ENCODE measurements around the gene LEAP2.

LEAP2 gene

DNA sequence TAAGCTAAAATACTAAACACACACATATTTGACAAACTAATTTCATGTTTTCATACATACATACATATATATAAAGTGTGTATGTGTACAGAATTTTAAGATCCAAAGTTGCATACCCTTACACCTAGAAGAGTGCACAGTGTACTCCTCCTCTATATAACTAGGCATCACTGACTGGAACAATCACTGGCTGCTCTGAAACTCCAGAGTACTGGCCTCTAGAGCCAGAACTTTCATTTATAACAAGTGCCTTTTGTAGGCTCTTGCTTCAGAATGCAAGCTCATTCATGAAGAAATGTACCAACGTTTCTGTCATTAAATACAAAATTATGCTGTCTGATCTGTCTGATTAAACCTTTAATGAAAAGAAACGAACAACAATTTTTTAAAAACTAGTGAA is 4.0 kb downstream of the LEAP2 start:
- no peak for DNase-seq (ENCODE audit: low read depth in 1 of 2, low spot score in 1 of 2)

DNA sequence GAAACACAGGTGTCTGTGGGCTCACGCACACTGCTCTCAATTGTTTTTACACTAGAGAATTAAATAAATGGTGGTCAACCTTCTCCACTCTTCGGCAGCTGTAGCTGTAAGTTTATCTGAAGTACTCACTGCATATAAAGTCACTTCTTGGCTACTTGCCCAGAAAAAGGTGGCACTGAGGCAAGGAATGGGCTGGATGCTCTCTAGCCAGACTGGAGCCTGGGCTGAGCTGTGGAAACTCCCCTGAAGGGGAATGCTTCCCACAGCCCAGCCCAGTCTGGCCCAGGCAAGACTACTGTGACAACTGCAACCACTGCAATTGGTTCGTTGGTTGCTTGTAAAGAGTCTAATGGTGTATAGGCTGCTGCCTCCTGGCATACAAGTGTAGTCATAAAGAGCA is 4.5 kb downstream of the LEAP2 start:
- DNase-seq (ENCODE audit: low read depth in 1 of 2, low spot score in 1 of 2): no peak

DNA sequence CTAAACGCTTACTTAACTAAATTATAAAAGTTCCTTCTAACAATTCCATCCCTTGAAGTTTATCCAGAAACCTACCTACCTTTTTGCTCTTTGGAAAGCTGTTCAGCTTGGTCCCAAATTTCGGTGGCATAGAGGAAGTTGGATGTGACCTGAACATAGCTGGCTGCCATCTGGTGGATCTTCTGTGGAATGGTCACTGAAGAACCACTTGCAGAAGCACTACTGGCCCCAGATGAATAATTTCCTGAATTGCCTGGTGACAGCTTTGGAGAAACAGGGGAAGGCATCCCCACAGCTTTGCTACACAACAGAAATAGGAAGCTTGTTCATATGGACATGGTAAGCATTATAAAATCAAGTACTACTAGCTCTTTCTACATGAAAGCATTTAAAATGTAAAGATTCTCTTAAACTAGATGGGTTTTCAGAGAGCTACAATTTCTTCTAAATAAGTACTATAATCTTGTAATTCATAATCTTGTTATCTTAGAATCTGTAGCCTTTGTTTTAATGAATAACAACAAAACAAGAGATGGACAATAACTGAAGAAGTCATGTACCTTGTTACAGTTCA is 9.9 kb downstream of the LEAP2 start:
- DNase-seq (ENCODE audit: low read depth in 1 of 2, low spot score in 1 of 2): peak in 1 of 2 donors; percentile 10

DNA sequence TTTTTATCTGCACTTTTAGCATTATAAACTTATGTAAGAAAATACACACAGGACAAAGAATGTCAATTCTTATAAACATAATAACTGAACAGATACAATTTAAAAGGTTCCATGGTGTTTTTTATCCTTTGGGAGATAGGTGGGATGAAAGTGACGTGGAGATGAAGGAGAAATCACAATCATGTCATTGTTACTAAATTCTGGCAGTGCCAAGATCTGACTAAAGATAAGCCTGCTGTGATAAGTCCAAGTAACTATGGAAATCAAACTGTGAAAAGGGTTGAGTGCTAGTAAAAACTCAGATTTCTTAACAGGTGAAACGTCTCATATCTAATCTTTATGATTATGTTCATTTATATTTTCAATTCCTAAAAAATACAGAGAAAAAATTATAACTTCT is 11.1 kb downstream of the LEAP2 start:
- no peak for DNase-seq (ENCODE audit: low read depth in 1 of 2, low spot score in 1 of 2)

DNA sequence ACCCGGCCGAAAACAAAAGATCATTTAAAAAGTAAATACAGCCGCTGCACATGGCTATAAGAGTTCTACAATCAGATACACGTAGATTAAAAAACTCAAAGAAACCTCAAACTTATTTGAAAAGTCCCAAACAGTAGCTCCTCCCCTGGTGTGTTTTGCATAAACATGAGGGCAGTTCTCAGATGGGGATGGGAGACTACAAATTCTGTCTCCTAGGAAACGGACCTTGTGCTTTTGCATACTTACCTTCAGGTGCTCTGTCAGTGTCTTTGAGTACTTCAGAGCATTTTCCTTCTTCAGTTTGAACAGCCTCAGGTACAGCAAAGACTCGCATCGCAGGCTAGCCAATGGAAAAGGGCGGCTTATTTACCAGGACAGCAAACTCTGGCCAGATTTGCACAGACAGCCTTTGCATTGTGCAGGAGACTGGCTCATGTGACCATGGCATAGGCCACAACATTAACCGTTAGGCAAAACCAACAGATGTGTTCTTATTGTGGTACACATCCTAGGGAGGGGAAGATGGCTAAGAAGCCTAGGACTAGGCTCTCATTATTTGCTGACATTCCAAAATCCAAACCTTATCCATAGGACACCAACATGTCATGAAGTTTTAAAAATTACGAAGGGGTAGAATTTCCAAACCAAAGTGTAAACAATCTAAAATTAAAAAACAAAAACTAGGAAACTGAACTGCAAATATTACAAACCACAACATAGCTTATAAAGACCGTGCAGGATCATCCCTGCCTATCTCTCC is 12.8 kb downstream of the LEAP2 start:
- DNase-seq (ENCODE audit: low read depth in 1 of 2, low spot score in 1 of 2): no peak

DNA sequence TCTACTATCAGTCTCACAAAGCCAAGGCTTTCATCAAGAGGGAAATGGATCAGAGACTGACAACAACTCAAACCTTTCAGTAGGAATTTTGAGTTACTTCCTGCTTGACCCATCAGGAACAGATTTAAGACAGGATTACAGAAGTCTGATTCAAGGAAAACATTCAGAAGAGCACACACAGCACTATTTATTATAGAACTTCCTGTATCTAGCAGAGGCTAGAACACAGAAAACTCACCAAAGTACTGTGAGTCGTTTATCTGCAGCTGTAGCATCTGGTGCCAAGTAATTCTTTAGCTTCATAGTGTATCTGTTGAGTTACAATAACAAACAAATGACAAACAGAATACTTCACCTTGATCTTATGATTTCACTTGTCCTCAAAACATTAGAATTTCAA is 13.8 kb downstream of the LEAP2 start:
- no peak for DNase-seq (ENCODE audit: low read depth in 1 of 2, low spot score in 1 of 2)

DNA sequence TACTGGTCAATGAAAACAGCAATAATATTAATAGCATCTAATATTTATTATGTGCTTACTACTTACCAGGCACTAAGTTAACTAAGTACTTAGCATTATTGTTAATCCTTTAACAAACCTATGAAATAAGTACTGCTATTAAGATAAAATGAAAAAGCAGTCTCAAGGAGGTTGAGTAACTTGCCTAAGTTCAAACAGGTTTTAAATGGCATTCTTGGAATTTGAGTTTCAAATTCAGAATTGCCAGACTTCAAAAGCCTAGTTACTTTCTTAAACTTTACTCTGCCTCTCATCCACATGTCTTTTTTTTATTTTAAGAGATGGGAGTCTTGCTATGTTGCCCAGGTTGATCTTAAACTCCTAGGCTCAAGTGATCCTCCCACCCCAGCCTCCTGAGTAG is 16.0 kb downstream of the LEAP2 start:
- no peak for DNase-seq (ENCODE audit: low read depth in 1 of 2, low spot score in 1 of 2)

DNA sequence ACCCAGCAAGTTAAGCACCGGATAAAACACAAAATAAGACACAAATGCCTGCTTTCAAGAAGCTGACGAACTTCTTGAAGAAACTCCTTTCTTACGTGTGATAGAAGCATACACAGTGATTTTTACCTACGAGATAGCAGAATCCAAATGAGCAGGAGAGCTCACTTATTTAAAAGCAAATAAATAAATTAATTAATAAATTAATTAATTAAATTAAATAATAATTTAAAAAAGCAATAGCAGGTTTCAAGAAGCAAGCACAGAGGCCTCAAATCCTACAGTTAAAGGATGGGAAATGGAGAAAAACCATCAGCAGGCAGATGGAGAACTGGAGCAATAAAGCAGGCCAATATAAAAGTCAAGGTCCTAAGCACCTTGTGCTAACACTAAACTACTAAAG is 17.3 kb downstream of the LEAP2 start:
- DNase-seq (ENCODE audit: low read depth in 1 of 2, low spot score in 1 of 2): no peak

DNA sequence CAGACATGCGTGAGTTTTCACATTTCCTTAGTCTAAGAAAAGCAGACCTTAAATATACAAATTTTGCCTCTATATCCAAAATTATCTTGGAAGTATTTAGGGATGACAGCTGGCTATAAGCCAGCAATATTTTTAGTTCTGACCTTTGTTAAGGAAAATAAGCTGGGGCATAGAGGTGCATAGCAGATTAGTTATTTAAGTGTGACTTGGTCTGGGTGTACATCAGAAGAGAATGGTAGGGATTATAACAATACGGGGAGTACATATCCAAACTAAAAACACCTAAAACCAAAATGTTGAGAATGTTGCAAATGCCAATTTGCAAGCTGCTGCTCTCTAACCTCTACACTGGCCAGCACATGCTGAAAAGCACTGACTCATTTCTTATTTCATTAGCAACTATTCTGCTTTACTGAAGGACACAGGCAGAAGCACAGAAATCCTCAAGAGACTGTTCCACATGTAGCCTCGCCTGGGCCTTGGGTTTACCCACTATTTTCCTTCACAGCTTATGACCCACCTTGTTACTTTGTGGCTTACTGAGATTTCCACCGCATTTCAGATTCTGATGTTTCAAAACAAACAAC is 22.3 kb downstream of the LEAP2 start:
- DNase-seq (ENCODE audit: low read depth in 1 of 2, low spot score in 1 of 2): no peak

DNA sequence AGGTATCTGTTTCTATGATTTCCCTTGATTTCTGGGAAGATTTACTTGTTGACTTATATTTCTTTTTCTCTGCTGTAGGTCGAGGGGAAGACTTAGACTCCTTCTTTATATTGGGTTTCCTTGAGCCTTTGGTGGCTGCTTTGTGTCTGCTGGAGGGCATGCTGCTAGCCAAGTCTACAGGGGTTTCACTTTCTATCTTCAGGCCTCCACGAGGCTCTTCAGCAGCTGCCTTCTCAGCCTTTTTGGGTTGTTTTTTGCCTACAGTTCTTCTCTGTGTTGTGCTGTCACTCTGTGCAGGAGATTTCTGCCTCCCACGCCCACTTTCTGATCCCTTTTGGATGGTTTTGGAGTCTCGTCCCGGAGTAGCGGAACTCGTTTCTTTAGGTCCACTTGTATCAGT is 23.2 kb downstream of the LEAP2 start:
- no peak for DNase-seq (ENCODE audit: low read depth in 1 of 2, low spot score in 1 of 2)

DNA sequence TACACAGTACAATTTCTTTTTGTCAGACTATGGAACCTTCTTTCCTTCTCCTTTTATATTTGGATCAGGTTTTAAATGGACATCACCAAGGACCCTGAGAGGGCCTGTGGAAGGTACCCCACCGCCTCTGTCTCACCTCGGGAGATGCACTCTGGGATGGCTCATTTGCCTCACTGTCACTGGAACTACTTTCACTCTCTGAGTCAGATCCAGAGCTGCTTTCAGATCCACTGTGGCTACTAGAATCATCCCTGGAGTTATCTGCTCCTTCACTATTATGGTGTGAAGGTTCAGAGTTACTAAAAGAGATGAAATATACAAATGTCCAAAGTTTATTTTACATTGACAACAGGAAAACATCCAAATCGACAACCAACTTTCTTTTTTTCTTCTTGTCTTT is 24.6 kb downstream of the LEAP2 start:
- DNase-seq (ENCODE audit: low read depth in 1 of 2, low spot score in 1 of 2): no peak

DNA sequence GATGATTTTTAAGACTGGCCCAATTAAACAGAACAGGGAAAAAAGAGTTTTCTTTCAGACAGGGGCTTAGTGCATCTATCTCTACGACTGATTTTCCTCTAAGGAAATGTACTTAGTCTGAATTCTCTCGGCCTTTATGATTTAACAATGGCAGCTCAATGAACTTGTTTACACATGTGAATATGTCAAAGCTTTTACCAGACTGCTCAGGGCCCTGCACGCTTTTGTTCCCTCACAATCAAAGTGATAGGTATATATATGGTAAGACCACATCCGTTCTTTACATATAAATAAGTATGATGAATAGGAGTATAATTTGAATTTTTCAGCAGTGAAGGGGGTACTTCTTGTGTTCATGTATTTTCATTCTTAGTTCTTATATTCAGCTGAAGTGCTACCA is 27.6 kb downstream of the LEAP2 start:
- DNase-seq (ENCODE audit: low read depth in 1 of 2, low spot score in 1 of 2): no peak

DNA sequence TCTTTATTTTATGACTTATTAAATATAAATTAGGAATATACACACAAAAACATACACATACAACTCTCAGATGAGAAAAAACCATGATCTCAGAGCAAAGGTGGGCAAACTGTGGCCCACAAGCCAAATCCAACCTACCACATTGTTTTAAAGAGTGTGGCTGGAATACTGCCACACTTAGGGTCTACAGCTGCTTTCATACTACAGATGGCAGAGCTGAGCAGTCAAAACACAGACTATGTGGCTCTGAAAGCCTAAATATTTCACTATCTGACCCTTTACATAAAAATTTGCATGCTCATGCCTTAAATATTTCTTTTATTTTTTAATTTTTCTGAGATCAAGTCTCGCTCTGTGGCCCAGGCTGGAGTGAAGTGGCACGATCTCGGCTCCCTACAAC is 28.3 kb downstream of the LEAP2 start:
- no peak for DNase-seq (ENCODE audit: low read depth in 1 of 2, low spot score in 1 of 2)

DNA sequence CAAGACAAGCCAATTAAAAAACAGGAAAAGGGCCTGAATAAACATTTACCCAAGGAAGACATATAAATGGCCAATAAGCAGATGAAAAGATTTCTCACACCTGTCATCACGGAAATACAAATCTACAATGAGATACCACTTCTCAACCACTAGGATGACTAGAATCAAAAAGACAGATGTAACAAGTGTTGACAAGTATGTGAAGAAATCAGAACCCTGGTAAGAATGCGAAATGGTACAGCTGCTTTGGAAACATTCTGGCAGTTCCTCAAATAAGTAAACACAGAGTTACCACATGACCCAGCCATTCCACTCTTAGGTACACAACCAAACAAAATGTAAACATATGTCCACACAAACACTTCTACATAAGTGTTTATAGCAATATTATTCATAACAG is 32.5 kb downstream of the LEAP2 start:
- no peak for DNase-seq (ENCODE audit: low read depth in 1 of 2, low spot score in 1 of 2)

DNA sequence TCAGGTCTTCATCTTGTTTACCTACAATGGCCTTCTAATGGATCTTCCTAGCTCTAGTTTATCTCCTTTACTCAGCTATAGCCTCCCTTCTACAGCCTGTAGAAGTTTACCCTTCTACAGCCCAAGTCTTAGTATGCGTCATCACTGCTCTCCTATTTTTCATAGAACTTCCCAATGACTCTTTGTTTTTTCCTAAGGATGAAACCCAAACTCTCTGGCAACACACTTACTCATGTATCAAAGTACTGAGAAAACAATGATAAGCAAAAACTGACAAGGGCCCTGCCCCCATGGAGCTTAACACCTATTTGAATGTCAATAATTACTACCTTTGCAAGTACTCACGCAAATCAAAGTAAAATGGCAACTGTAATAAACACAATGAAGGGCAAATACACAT is 33.7 kb downstream of the LEAP2 start:
- no peak for DNase-seq (ENCODE audit: low read depth in 1 of 2, low spot score in 1 of 2)

DNA sequence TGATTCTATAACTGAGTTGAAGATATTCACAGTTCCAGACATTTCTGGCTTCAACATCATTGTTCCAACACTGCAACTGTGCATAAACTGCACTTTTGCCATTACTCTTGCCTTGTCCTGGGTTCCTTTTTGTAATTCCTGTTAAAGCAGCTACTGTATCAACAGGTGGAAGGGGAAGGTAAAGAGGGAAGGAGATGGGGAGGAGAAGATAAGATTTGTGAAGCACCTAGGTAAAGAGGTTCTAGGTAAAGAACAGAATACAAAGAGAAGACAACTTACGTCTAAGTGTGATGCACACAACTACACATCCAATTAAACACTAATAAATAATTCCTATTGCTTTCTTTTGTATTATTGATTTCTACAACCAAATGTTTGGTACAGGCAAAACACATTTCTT is 36.2 kb downstream of the LEAP2 start:
- DNase-seq (ENCODE audit: low read depth in 1 of 2, low spot score in 1 of 2): no peak

DNA sequence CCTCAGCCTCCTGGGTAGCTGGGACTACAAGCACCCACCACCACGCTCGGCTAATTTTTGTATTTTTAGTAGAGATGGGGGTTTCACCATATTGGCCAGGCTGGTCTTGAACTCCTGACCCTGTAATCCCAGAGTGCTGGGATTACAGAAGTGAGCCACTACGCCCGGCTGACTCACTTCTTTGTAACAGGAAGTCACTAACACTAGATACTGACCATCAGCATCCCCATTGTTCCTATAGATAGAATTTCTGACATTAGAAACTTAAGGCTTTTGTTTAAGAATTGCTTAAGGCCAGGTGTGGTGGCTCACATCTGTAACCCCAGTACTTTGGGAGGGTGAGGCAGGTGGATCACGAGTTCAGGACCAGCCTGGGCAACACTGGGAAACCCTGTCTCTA is 42.2 kb downstream of the LEAP2 start:
- no peak for DNase-seq (ENCODE audit: low read depth in 1 of 2, low spot score in 1 of 2)

DNA sequence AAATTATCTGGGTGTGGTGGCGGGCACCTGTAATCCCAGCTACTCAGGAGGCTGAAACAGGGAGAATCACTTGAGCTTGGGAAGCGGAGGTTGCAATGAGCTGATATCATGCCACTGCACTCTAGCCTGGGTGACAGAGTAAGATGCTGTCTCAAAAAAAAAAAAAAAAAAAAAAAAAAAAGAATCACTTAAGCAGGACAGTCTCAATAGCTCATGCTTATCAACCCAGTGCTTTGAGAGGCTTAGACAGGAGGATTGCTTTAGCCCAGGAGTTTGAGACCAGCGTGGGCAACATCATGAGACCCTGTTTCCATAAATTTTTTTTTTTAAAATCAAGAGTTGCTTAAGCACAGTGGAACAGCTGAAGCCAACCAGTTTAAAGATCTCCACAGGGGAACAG is 42.6 kb downstream of the LEAP2 start:
- DNase-seq (ENCODE audit: low read depth in 1 of 2, low spot score in 1 of 2): no peak
